CD4-positive, alpha-beta T cell treated with Interleukin-21 for 1 hour (primary cell): ENCODE results near the gene METTL24.

Experiments used
- DNase-seq: peaks from one replicate; pipeline ENCODE4 v3.0.0-alpha.2; 2020

METTL24 gene

GRCh38 chr6:110357664-110358552 is at the start of gene METTL24:
TSS of gene METTL24 (minus strand) at chr6:110358349. CDS start at chr6:110358272, 77 bp downstream.
- DNase-seq: peak; percentile 4

- DNase-seq: no peak
These were observed 46.5 kb upstream of the METTL24 start for GRCh38 chr6:110404607-110405006.

- no peak for DNase-seq
These were observed 43.5 kb upstream of the METTL24 start for GRCh38 chr6:110401585-110402176.

GRCh38 chr6:110400208-110400607 is 42.1 kb upstream of the METTL24 start:
- DNase-seq: no peak

GRCh38 chr6:110399219-110400071 is 41.3 kb upstream of the METTL24 start:
- DNase-seq: no peak

- no peak for DNase-seq
These were observed 40.6 kb upstream of the METTL24 start for GRCh38 chr6:110398778-110399177.

- DNase-seq: no peak
These were observed 37.1 kb upstream of the METTL24 start for GRCh38 chr6:110395221-110395620.

- no peak for DNase-seq
These were observed 36.3 kb upstream of the METTL24 start for GRCh38 chr6:110394409-110394808.

- DNase-seq: no peak
These were observed 34.6 kb upstream of the METTL24 start for GRCh38 chr6:110392727-110393126.

- no peak for DNase-seq
These were observed 32.3 kb upstream of the METTL24 start for GRCh38 chr6:110390404-110390803.

- no peak for DNase-seq
These were observed 31.7 kb upstream of the METTL24 start for GRCh38 chr6:110389689-110390382.

GRCh38 chr6:110387986-110388385 is 29.8 kb upstream of the METTL24 start:
- DNase-seq: no peak

GRCh38 chr6:110385458-110385863 is 27.3 kb upstream of the METTL24 start:
- DNase-seq: no peak

GRCh38 chr6:110378552-110378951 is 20.4 kb upstream of the METTL24 start:
- DNase-seq: no peak

- DNase-seq: no peak
These were observed 10.9 kb upstream of the METTL24 start for GRCh38 chr6:110369066-110369465.

GRCh38 chr6:110368284-110368683 is 10.1 kb upstream of the METTL24 start:
- DNase-seq: no peak

GRCh38 chr6:110367825-110368224 is 9.7 kb upstream of the METTL24 start:
- DNase-seq: no peak

- no peak for DNase-seq
These were observed 8.8 kb upstream of the METTL24 start for GRCh38 chr6:110366975-110367374.

GRCh38 chr6:110366256-110366655 is 8.1 kb upstream of the METTL24 start:
- peak; percentile 3 for DNase-seq

- no peak for DNase-seq
These were observed 6.4 kb upstream of the METTL24 start for GRCh38 chr6:110364364-110365105.

- DNase-seq: no peak
These were observed 5.6 kb upstream of the METTL24 start for GRCh38 chr6:110363748-110364147.

- DNase-seq: no peak
These were observed 2.5 kb upstream of the METTL24 start for GRCh38 chr6:110360676-110361075.
